Lower leg skin (tissue), 3 donors: ENCODE data around the gene MAPK10.

ENCODE experiments used
- CTCF ChIP-seq, 3 donors: fragments of 450-650 bp; IDR thresholded peaks; one replicate each; pipeline ENCODE4 v1.5.1; 2016; ENCODE audit warnings: antibody characterized with exemption in 3 of 3, mild to moderate bottlenecking in 3 of 3, moderate library complexity in 2 of 3
- POLR2A ChIP-seq, 2 donors: fragments of 450-650 bp; IDR thresholded peaks; one replicate each; pipeline ENCODE4 v1.6.1; 2016 to 2017; ENCODE audit warnings: antibody characterized with exemption in 2 of 2, mild to moderate bottlenecking in 1 of 2, moderate library complexity in 1 of 2

- TF ChIP-seq CTCF (IDR thresholded peaks at IDR 0.05) (no peak), POLR2A (IDR thresholded peaks at IDR 0.05) (no peak)
These were observed 46.2 kb downstream of the MAPK10 start for GRCh38 chr4:86313656-86314055.
